Smooth muscle cell (in vitro differentiated cells): ENCODE results near the gene MRPS22. TPM values are rescaled to one million over a fixed set of nuclear protein-coding genes. Genes with fewer than 3 reads are reported as not detected.

Experiments used
- DNase-seq: peaks from one replicate; lab custom pipeline; 2025; ENCODE audit not compliant: unreplicated experiment; lab: John Stamatoyannopoulos, UW
- H2AFZ ChIP-seq: fragments of 200-600 bp; sonication (generic); 2 replicates; pipeline ENCODE4 v1.6.0; 2016; ENCODE audit warnings: antibody characterized with exemption, low read depth, mild to moderate bottlenecking
- H3F3A ChIP-seq: fragments of 200-600 bp; sonication (generic); 2 replicates; pipeline ENCODE4 v1.6.0; 2017; ENCODE audit warnings: antibody characterized with exemption, low read depth
- H3K27ac ChIP-seq: fragments of 200-600 bp; sonication (generic); 2 replicates; pipeline ENCODE4 v1.5.1; 2016; ENCODE audit warnings: low read depth, mild to moderate bottlenecking
- H3K27me3 ChIP-seq: fragments of 200-600 bp; sonication (generic); 2 replicates; pipeline ENCODE4 v1.6.1; 2016; ENCODE audit warnings: low read depth, mild to moderate bottlenecking
- H3K36me3 ChIP-seq: fragments of 200-600 bp; sonication (generic); 2 replicates; pipeline ENCODE4 v1.5.1; 2016; ENCODE audit warnings: low read depth
- H3K4me1 ChIP-seq: fragments of 200-600 bp; sonication (generic); 2 replicates; pipeline ENCODE4 v1.5.1; 2016; ENCODE audit warnings: low read depth
- H3K4me2 ChIP-seq: fragments of 200-600 bp; sonication (generic); 2 replicates; pipeline ENCODE4 v1.6.0; 2016; ENCODE audit warnings: mild to moderate bottlenecking
- H3K4me3 ChIP-seq: fragments of 200-600 bp; sonication (generic); 2 replicates; pipeline ENCODE4 v1.5.1; 2016; ENCODE audit warnings: mild to moderate bottlenecking
- H3K79me2 ChIP-seq: fragments of 200-600 bp; sonication (generic); 2 replicates; pipeline ENCODE4 v1.6.0; 2016; ENCODE audit warnings: low read depth, mild to moderate bottlenecking
- H3K9ac ChIP-seq: fragments of 200-600 bp; sonication (generic); 2 replicates; pipeline ENCODE4 v1.6.0; 2016; ENCODE audit warnings: low read depth
- H3K9me3 ChIP-seq: fragments of 200-600 bp; sonication (generic); replicated peaks from 2 replicates; pipeline ENCODE4 v1.5.1; 2016; ENCODE audit warnings: low read depth
- H4K20me1 ChIP-seq: fragments of 200-600 bp; sonication (generic); 2 replicates; pipeline ENCODE4 v1.6.0; 2016; ENCODE audit warnings: low read depth
- CTCF ChIP-seq: fragments of 200-600 bp; sonication (generic); IDR thresholded peaks from 2 replicates; pipeline ENCODE4 v1.5.1; 2017; ENCODE audit warnings: borderline replicate concordance, mild to moderate bottlenecking, antibody characterized with exemption; ENCODE audit not compliant: insufficient read depth, poor library complexity, severe bottlenecking
- WGBS: methylation state at CpG from one replicate; pipeline ENCODE4 v1.1.7; 2016; ENCODE audit warnings: low lambda C conversion rate; 5-methylcytosine and 5-hydroxymethylcytosine counted together
- polyA plus RNA-seq: library from polyadenylated mRNA; unstranded; fragments of >200 nt; fragmentation: Nextera tagmentation; extraction: Ambion mirVana; gene quantifications from 2 replicates; pipeline ENCODE4 v1.2.1, GENCODE V29; 2016
- total RNA-seq: library from RNA; depleted of rRNA; stranded (reverse); fragments of >200 nt; gene quantifications from 2 replicates; pipeline ENCODE4 v1.2.3, GENCODE V29; 2014

MRPS22 gene
- 96.0 and 97.2 TPM in 2 replicates for total RNA-seq
- 70.5 and 90.6 TPM in 2 replicates for polyA plus RNA-seq

DNA sequence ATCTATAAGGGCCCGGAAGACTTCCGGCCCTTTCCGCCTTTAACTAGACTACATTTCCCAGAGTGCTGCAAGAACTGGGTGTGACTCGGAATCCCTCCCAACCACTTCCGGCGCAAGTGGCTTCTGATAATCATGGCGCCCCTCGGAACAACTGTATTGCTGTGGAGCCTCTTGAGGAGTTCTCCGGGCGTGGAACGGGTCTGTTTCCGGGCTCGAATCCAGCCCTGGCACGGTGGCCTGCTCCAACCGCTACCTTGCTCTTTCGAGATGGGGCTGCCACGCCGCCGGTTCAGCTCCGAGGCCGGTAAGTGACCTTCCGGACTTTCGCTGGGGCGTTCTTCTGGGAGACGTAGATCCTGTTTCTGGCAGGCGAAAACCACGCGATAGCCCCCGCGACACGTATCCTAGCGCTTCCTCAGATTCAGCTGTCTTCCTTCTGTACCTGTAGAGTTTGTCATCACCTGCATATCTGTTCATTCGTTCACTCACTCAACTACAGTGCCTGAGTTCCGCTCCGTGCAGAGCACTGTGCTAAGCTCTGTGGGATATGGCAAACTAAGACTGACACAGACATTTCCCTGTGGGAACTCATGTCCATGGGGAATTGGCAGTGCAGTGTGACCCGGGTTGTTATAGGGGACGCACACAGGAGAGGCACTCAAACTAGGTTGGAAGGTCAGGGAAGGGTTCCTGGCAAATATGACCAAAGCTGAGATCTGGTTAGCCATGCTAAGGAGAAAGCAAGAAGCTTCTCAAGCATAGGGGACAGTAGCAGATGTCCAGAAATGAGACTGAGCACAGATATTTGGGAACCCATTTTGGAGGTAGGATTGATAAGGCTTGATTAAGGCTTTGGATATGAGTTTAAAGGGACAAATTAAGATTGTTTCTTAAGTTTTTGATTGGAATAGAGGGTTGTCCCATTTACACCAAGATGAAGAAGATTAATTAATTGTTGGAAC is at the start of gene MRPS22:
MRPS22 (plus strand) TSS at position 126 of the 962 bp plus-strand sequence; CDS start at position 133, 7 bp downstream.
- WGBS: 2% methylated on average over 37 of the region's 37 CpGs
- H3K27me3 ChIP-seq: no peaks in the 10 kb centered on the region
- H3K79me2 ChIP-seq: peaks cover 25% of the 10 kb centered on the region

GRCh38 chr3:139295040-139295439 is 48.8 kb upstream of the MRPS22 start:
- no peaks in the 10 kb centered on the region for H3K79me2 ChIP-seq
- H3K4me1 ChIP-seq: no peaks in the 10 kb centered on the region
- no peak overlapping the region for H3K4me3 ChIP-seq
- WGBS: 90% methylated on average over 5 of the region's 5 CpGs
- H3K9ac ChIP-seq: no peak overlapping the region
- H3F3A ChIP-seq: no peaks in the 10 kb centered on the region
- DNase-seq: no peak
- no peak overlapping the region for H3K27ac ChIP-seq
- no peak overlapping the region for H2AFZ ChIP-seq
- TF ChIP-seq CTCF: no peak
- H3K36me3 ChIP-seq: no peaks in the 10 kb centered on the region
- H3K27me3 ChIP-seq: no peaks in the 10 kb centered on the region
- H3K9me3 ChIP-seq: no peaks in the 10 kb centered on the region
- H4K20me1 ChIP-seq: no peaks in the 10 kb centered on the region
- no peak overlapping the region for H3K4me2 ChIP-seq

More for the DNA sequence above, at the start of gene MRPS22:
- Histone ChIP-seq H3F3A (no peaks in the 10 kb centered on the region), H4K20me1 (peaks cover 15% of the 10 kb centered on the region), H3K4me1 (no peaks in the 10 kb centered on the region), H3K27ac (peak within 1 kb of the TSS; percentile 90), H2AFZ (peak within 1 kb of the TSS; percentile 98), H3K4me2 (peak within 1 kb of the TSS; percentile 92), H3K4me3 (peak within 1 kb of the TSS; percentile 92), H3K9me3 (no peaks in the 10 kb centered on the region), H3K36me3 (no peaks in the 10 kb centered on the region), H3K9ac (peak within 1 kb of the TSS; percentile 97)
- DNase-seq: peak; percentile 65
- TF ChIP-seq CTCF: no peak

DNA sequence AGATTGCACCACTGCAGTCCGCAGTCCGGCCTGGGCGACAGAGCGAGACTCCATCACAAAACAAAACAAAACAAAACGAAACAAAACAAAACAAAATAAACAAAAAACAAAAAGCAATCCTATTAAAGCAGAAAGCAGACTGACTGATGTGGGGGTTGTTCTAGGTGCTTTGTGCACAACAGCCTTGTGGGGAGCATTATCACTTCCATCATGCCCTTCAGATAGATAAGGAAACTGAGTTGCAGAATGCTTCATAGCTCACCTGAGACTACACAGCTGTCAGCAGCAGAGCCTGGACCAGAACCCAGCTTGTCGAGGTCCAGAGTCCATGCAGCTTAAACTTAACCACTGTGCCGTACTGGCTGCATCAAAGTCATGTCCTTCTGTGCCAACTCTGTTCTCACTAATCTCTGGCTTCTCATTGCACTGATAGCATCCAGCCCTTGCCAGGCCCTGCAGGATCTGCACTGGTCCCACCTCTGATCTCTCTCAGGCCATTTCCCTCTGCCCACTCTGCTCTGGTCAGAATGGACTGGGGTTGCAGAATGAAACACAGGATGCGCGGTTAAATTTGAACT is 47.6 kb upstream of the MRPS22 start:
- Histone ChIP-seq H3K4me2 (no peak overlapping the region), H3K79me2 (no peaks in the 10 kb centered on the region), H3F3A (peaks cover 6% of the 10 kb centered on the region), H3K27me3 (no peaks in the 10 kb centered on the region), H3K36me3 (no peaks in the 10 kb centered on the region), H3K9me3 (no peaks in the 10 kb centered on the region), H3K9ac (no peak overlapping the region), H3K27ac (no peak overlapping the region), H4K20me1 (no peaks in the 10 kb centered on the region), H2AFZ (no peak overlapping the region), H3K4me3 (no peak overlapping the region), H3K4me1 (no peaks in the 10 kb centered on the region)
- no peak for DNase-seq
- no peak for TF ChIP-seq CTCF
- WGBS: 91% methylated on average over 9 of the region's 9 CpGs
